Measurements from ENCODE around the gene PTGES3L. TPM values are rescaled to one million over a fixed set of nuclear protein-coding genes. Genes with fewer than 3 reads are reported as not detected.

Gene PTGES3L
- total and polyA plus RNA-seq, 2 of the 13 experiments (the other 11 are each of a cell fraction or from before 2014, with no cell fraction given): 1.2 to 2.9 TPM

DNA sequence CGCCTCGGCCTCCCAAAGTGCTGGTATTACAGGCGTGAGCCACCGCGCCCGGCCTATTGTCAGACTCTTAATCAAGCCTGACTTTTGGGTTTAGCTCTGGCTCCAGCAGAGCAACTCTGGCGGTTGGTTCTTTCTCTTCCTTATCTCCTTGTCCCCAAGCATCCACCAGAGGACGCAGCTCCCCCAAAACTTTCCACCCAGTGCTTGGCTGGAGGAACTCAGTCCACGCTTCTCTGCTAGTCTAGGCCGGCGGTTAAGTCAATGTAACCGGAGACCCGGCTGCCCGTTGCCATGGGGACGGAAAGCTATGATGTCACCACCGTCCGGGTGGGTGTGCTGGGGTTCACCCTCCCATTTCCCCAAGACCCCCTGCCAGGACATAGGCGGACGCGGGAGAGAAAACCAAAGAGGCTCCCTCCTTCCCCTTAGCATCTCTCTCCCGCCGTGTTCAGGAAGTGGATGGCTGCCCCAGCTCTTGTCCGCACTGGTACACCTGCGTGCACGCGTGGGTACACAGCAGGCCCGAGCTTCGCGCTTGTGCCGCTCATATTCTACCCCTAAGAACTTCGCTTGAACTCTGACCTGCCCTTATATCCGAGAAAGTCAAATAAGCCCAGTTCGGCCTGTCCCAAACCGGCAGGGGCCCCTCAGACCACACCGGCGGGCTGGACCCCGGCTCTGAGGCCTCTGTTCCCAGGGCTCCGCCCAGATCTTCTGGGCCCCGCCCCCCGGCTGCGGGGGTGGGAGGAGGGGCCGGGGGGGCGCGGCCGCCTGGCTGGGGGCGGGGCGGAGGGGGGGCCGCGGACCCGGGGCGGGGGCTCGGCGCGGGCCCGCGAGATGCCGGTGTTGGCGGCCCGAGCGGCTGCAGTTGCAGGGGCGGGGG lies 44.8 kb upstream of the PTGES3L start, which contains the start of gene RND2 (continued):
- TF ChIP-seq MTA3 (CRISPR knock-in tag; IDR thresholded peaks at IDR 0.05) (no peak), ZNF510 (CRISPR knock-in tag; IDR thresholded peaks at IDR 0.05; ENCODE audit: low read depth) (no peak), SNAI1 (CRISPR knock-in tag; IDR thresholded peaks at IDR 0.05; ENCODE audit: borderline replicate concordance) (no peak), ZNF768 (CRISPR knock-in tag; IDR thresholded peaks at IDR 0.05) (peak; percentile 44; the same call in 1 of the 2 replicates), ZSCAN29 (CRISPR knock-in tag; conservative IDR thresholded peaks at IDR 0.05) (0 out of 2 replicates have a peak, but pooled peaks have one; percentile 70), ZNF557 (CRISPR knock-in tag; IDR thresholded peaks at IDR 0.05) (no peak), NFRKB (IDR thresholded peaks at IDR 0.05) (no peak), ZNF460 (CRISPR knock-in tag; IDR thresholded peaks at IDR 0.05; ENCODE audit: borderline replicate concordance) (peak; percentile 67; the same call in 1 of the 2 replicates), TARDBP (CRISPR knock-in tag; IDR thresholded peaks at IDR 0.05) (no peak), ZNF703 (CRISPR knock-in tag; IDR thresholded peaks at IDR 0.05; ENCODE audit: borderline replicate concordance) (no peak), ZNF235 (CRISPR knock-in tag; IDR thresholded peaks at IDR 0.05; ENCODE audit: borderline replicate concordance) (no peak), STAT5B (CRISPR knock-in tag; IDR thresholded peaks at IDR 0.05) (no peak), RARA (CRISPR knock-in tag; IDR thresholded peaks at IDR 0.05) (0 out of 2 replicates have a peak, but pooled peaks have one; percentile 17), SIN3A (IDR thresholded peaks at IDR 0.05; ENCODE audit: borderline replicate concordance, low read depth, low read length) (peak; percentile 92; the same call in 1 of the 2 replicates), TAF15 (IDR thresholded peaks at IDR 0.05; ENCODE audit: low read depth, low read length, poor library complexity, severe bottlenecking) (no peak), NFE2L1 (CRISPR knock-in tag; IDR thresholded peaks at IDR 0.05; ENCODE audit: borderline replicate concordance) (no peak), MBD4 (IDR thresholded peaks at IDR 0.05; ENCODE audit: borderline replicate concordance, low read length) (no peak), ZNF749 (CRISPR knock-in tag; IDR thresholded peaks at IDR 0.05; ENCODE audit: borderline replicate concordance) (no peak), CHD2 (IDR thresholded peaks at IDR 0.05; ENCODE audit: low read depth, low read length) (no peak), ZNF253 (CRISPR knock-in tag; IDR thresholded peaks at IDR 0.05; ENCODE audit: borderline replicate concordance) (no peak), ZNF205 (CRISPR knock-in tag; IDR thresholded peaks at IDR 0.05) (peak; percentile 69; the same call in 1 of the 2 replicates), PRPF4 (IDR thresholded peaks at IDR 0.05; ENCODE audit: low read depth, low read length, poor library complexity, severe bottlenecking) (no peak), NR1H2 (CRISPR knock-in tag; IDR thresholded peaks at IDR 0.05; ENCODE audit: borderline replicate concordance, low read depth) (no peak), KDM5A (IDR thresholded peaks at IDR 0.05; ENCODE audit: borderline replicate concordance, low read length) (no peak), TMF1 (CRISPR knock-in tag; IDR thresholded peaks at IDR 0.05; ENCODE audit: low read depth) (no peak)
- TF ChIP-seq, protein P1, sequence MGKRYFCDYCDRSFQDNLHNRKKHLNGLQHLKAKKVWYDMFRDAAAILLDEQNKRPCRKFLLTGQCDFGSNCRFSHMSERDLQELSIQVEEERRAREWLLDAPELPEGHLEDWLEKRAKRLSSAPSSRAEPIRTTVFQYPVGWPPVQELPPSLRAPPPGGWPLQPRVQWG (CRISPR knock-in tag; IDR thresholded peaks at IDR 0.05; ENCODE audit: borderline replicate concordance, low read depth): no peak
- TF ChIP-seq, protein P2, sequence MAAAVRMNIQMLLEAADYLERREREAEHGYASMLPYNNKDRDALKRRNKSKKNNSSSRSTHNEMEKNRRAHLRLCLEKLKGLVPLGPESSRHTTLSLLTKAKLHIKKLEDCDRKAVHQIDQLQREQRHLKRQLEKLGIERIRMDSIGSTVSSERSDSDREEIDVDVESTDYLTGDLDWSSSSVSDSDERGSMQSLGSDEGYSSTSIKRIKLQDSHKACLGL (CRISPR knock-in tag; IDR thresholded peaks at IDR 0.05): no peak
- TF ChIP-seq, protein P3, sequence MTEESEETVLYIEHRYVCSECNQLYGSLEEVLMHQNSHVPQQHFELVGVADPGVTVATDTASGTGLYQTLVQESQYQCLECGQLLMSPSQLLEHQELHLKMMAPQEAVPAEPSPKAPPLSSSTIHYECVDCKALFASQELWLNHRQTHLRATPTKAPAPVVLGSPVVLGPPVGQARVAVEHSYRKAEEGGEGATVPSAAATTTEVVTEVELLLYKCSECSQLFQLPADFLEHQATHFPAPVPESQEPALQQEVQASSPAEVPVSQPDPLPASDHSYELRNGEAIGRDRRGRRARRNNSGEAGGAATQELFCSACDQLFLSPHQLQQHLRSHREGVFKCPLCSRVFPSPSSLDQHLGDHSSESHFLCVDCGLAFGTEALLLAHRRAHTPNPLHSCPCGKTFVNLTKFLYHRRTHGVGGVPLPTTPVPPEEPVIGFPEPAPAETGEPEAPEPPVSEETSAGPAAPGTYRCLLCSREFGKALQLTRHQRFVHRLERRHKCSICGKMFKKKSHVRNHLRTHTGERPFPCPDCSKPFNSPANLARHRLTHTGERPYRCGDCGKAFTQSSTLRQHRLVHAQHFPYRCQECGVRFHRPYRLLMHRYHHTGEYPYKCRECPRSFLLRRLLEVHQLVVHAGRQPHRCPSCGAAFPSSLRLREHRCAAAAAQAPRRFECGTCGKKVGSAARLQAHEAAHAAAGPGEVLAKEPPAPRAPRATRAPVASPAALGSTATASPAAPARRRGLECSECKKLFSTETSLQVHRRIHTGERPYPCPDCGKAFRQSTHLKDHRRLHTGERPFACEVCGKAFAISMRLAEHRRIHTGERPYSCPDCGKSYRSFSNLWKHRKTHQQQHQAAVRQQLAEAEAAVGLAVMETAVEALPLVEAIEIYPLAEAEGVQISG (CRISPR knock-in tag; IDR thresholded peaks at IDR 0.05): peak; percentile 35; the same call in 1 of the 2 replicates

Data from HepG2 (cell line).